IPS-18a (cell line): Measurements from ENCODE around the gene IBA57.

ENCODE experiments used
- H3K27ac ChIP-seq: one replicate; pipeline ENCODE4 v1.5.1; 2013; ENCODE audit warnings: low read length
- H3K27me3 ChIP-seq: one replicate; pipeline ENCODE4 v1.6.1; 2013; ENCODE audit warnings: mild to moderate bottlenecking, low read length; ENCODE audit not compliant: control insufficient read depth, insufficient read depth
- H3K36me3 ChIP-seq: one replicate; pipeline ENCODE4 v1.6.1; 2013; ENCODE audit warnings: low read depth, low read length; ENCODE audit not compliant: control insufficient read depth
- H3K4me1 ChIP-seq: one replicate; pipeline ENCODE4 v1.6.1; 2013; ENCODE audit warnings: low read depth, low read length; ENCODE audit not compliant: control insufficient read depth
- H3K4me3 ChIP-seq: one replicate; pipeline ENCODE4 v1.5.1; 2013; ENCODE audit warnings: low read length
- H3K9ac ChIP-seq: one replicate; pipeline ENCODE4 v1.6.1; 2013; ENCODE audit warnings: mild to moderate bottlenecking, low read length, moderate library complexity
- H3K9me3 ChIP-seq: one replicate; pipeline ENCODE4 v1.6.1; 2013; ENCODE audit warnings: low read depth, low read length; ENCODE audit not compliant: control insufficient read depth

IBA57 gene

DNA sequence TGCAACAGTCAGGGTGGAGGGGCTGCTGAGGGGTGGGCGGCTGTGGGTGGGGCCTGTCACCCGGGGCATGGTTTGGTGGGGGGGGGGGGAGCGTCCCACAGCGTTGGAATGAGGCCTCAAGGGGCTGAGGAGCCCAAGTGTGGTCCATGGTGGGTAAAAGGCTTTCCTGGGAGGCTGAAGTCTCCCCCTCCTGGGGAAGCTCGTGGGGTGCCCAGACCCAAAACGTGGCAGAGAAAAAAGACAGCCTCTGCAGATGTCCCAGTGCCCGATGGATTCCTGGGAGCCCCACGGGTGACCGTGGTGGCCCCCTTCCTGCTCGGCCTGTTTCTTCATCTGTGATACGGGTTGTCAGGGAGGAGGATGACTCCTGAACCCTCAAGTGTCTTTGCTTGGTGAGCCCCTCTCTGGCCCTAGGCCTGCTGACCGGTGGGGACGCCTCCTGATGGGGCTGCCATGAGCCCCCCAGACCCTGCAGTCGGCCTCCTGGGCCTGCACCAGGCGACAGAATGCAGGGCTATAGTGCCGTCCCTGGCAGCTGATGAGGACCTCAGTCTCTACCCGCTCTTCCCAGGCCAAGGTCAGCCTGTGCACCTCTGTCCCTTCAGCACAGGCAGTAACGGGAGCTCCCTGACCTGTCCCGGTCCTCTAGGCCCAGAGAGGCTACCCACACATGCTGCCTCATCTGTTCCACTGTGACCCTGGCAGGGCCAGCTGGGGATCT, 43.4 kb downstream of the IBA57 start:
- Histone ChIP-seq H3K27me3 (peaks cover 12% of the 10 kb centered on the region), H3K4me3 (no peak overlapping the region), H3K36me3 (no peaks in the 10 kb centered on the region), H3K27ac (no peak overlapping the region), H3K9me3 (no peaks in the 10 kb centered on the region), H3K9ac (no peak overlapping the region), H3K4me1 (peaks cover 7% of the 10 kb centered on the region)

DNA sequence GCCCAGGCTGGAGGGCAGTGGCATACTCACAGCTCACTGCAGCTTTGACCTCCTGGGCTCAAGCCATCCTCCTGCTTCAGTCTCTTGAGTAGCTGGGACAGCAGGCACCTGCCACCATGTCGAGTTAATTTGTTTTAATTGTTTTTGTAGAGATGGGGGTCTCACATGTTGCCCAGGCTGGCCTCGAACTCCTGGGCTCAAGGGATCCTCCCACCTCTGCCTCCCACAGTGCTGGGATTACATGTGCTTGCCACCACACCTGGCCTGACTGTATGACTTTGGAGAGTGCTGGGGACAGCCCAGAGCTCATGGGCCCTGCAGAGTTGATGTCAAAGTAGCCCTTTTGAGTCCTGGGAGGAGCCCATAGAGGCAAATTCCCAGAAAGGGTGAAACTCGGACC, 44.1 kb downstream of the IBA57 start:
- Histone ChIP-seq H3K4me3 (no peak overlapping the region), H3K36me3 (no peaks in the 10 kb centered on the region), H3K4me1 (peaks cover 7% of the 10 kb centered on the region), H3K27ac (no peak overlapping the region), H3K27me3 (peaks cover 7% of the 10 kb centered on the region), H3K9me3 (no peaks in the 10 kb centered on the region), H3K9ac (no peak overlapping the region)

DNA sequence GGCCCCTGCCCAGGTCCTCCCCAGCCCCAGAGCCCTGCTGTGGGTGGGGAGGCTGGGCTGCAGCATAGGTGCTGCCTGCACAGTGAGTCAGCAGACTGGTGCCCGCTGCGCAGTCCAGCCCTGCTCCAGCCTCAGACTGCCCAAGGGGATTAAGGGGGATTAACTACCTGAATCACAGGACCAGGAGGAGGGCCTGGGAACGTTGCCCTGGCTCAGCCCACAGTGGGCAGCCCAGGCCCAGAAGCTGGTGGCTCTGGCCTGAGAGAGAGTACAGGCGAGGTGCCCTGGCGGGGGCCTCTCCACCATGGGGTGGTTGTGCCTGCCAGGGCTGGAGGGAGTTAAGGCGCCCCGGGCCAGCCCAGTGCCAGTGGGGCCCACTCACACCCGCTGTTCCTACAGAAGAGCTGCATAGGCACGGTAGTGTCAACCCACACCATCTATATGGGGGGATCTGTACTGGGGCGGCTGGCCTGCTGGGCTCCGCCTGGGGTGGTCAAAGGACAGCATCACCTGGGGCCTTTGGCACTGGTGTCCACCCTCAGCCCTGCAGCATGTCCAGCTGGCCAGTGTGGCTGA, 44.6 kb downstream of the IBA57 start:
- H3K9me3 ChIP-seq: no peaks in the 10 kb centered on the region
- H3K9ac ChIP-seq: no peak overlapping the region
- H3K36me3 ChIP-seq: no peaks in the 10 kb centered on the region
- peaks cover 7% of the 10 kb centered on the region for H3K4me1 ChIP-seq
- no peak overlapping the region for H3K4me3 ChIP-seq
- peaks cover 2% of the 10 kb centered on the region for H3K27me3 ChIP-seq
- H3K27ac ChIP-seq: no peak overlapping the region

DNA sequence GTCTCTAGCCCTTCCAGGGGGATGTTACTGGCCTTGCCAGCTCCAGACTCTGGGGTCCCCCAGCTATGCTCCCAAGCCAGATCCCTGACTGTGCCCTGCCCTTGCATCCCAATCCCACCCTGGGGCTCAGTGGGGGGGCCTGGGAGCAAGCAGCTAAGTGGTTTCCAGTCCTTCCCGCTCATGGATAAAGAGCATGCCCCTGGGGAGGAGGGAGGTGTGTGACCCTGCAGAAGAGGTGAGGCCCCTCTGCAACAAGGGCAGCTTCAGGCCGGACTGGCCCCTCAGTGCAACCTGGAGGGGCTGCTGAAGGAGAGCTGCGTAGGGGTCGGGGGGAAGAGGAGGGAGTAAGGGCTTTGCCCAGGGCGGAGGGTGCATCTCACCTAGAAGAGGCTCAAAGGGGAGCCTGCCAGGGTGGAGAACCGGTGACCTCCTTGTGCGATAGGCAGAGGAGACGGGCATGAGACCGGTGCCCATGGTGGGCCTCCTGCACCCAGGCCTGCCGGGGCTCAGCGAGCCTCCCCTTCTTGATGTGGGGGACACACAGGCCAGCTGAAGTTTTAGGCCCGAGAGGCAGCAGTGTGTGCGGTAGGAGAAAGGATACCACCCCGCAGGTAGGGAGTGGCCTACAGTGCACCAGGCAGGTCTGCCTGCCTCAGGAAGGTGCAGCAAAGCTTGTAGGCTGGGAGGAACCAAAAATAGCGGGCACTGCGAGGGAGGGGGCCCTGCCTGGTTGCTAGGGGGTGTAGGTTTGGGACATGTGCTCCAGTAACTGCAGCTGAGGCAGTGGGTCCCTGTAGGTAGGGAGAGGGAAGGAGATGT, 45.3 kb downstream of the IBA57 start:
- Histone ChIP-seq H3K27me3 (no peaks in the 10 kb centered on the region), H3K4me1 (peaks cover 5% of the 10 kb centered on the region), H3K9ac (no peak overlapping the region), H3K9me3 (no peaks in the 10 kb centered on the region), H3K36me3 (peaks cover under 1% of the 10 kb centered on the region), H3K27ac (no peak overlapping the region), H3K4me3 (no peak overlapping the region)

DNA sequence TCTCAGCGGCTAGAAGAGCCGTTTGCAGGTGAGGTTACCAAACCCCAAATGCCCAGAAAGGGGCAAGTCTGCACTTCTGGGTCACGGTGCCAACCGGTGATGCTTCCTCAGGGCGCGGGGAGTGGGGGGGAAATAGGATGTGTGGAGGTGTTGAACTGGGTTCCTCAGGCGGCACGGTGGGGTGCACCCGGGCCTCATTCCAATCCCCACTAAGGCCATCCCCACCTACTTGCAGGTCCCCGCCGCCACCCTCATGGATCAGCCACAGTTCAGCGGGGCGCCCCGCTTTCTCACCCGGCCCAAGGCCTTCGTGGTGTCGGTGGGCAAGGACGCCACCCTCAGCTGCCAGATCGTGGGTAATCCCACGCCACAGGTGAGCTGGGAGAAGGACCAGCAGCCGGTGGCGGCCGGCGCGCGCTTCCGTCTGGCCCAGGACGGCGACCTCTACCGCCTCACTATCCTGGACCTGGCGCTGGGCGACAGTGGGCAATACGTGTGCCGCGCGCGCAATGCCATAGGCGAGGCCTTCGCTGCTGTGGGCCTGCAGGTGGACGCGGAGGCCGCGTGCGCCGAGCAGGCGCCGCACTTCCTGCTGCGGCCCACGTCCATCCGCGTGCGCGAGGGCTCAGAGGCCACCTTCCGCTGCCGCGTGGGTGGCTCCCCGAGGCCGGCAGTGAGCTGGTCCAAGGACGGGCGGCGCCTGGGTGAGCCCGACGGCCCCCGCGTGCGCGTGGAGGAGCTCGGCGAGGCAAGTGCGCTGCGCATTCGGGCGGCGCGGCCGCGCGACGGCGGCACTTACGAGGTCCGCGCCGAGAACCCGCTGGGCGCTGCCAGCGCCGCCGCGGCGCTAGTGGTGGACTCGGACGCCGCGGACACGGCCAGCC, 46.2 kb downstream of the IBA57 start:
- no peaks in the 10 kb centered on the region for H3K9me3 ChIP-seq
- no peaks in the 10 kb centered on the region for H3K27me3 ChIP-seq
- no peak overlapping the region for H3K9ac ChIP-seq
- peaks cover 8% of the 10 kb centered on the region for H3K36me3 ChIP-seq
- no peak overlapping the region for H3K27ac ChIP-seq
- H3K4me3 ChIP-seq: no peak overlapping the region
- no peaks in the 10 kb centered on the region for H3K4me1 ChIP-seq

DNA sequence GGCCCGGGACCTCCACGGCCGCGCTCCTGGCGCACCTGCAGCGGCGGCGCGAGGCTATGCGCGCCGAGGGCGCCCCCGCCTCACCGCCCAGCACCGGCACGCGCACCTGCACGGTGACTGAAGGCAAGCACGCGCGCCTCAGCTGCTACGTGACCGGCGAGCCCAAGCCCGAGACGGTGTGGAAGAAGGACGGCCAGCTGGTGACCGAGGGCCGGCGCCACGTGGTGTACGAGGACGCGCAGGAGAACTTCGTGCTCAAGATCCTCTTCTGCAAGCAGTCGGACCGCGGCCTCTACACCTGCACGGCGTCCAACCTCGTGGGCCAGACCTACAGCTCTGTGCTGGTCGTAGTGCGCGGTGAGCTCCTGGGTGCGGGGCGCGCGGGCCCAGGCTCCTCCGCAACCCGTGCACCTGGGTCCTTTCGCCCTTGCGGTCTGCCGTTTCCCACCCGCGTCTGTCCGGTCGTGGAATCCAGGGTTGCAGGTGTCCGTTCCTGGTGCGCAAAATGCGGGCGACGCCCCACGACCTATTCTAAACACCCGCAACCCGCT, 46.9 kb downstream of the IBA57 start:
- Histone ChIP-seq H3K9ac (no peak overlapping the region), H3K4me1 (no peaks in the 10 kb centered on the region), H3K27ac (no peak overlapping the region), H3K4me3 (peak overlapping the region; percentile 64), H3K27me3 (no peaks in the 10 kb centered on the region), H3K9me3 (no peaks in the 10 kb centered on the region), H3K36me3 (peaks cover 15% of the 10 kb centered on the region)

DNA sequence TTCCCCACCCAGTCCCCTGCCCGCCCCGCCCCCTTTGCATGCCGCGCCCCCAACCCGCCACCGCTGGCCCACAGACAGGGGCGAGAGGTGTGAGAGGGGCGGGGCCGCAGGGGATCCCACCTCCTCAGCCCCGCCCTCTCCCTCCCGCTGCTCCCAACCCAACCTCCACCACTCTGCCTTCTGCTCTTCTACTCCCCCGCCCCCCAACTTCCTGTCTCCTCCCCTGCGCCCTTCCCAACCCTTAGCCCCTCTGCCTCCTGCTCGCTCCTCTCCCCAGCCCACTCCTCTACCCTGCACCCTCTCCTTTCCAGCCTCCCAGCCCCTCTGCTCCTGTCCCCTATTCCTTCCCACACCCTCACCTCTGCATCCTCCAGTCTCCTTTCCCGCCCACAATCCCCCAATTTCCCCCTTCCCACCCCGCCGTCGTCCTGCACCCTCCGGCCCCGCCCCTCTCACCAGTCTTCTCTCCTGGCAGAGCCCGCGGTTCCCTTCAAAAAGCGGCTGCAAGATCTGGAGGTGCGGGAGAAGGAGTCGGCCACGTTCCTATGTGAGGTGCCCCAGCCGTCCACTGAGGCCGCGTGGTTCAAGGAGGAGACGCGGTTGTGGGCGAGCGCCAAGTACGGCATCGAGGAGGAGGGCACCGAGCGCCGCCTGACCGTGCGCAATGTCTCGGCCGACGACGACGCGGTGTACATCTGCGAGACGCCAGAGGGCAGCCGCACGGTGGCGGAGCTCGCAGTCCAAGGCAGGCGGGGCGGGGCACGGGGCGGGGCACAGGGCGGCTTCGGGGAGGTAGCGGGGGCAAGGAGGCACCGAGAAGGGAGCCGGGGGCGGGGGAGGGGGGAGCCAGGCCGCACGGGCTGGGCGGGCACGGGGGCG, 47.6 kb downstream of the IBA57 start:
- peaks cover 17% of the 10 kb centered on the region for H3K36me3 ChIP-seq
- no peaks in the 10 kb centered on the region for H3K9me3 ChIP-seq
- no peak overlapping the region for H3K27ac ChIP-seq
- H3K9ac ChIP-seq: peak overlapping the region; percentile 57
- H3K4me1 ChIP-seq: no peaks in the 10 kb centered on the region
- peak overlapping the region; percentile 64 for H3K4me3 ChIP-seq
- no peaks in the 10 kb centered on the region for H3K27me3 ChIP-seq

DNA sequence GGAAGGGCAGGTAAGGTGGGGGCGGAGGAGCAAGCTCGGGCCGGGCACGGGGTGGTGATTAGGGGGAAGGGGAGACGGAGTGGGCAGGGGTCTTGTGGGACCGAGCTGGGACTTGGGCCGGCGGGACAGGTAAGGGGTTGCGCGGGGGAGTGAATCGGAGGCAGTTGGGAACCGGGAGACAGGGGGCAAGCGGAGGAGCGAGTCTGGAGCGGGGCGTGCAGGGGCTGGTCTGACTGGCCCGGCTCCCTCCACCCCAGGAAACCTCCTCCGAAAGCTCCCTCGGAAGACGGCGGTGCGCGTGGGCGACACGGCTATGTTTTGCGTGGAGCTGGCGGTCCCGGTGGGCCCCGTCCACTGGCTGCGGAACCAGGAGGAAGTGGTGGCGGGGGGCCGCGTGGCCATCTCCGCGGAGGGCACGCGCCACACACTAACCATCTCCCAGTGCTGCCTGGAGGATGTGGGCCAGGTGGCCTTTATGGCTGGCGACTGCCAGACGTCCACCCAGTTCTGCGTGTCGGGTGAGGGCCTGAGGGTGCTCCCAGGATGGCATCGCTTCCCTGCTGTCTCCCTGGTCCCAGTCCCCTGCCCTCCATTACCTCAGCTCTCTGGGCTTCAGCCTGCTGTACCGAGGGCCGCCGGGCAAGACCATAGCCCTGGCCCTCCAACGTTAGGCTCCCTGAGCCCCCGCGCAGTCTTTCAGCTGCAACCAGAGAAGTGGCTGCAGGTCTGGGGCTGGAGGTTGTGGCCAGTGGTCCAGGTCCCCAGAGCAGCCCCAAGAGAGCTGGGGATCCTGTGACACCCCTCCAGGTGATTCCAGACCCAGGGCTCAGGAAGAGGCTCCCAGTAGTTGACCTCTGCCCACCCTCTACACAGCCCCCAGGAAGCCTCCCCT, 48.6 kb downstream of the IBA57 start:
- no peak overlapping the region for H3K27ac ChIP-seq
- H3K36me3 ChIP-seq: peaks cover 27% of the 10 kb centered on the region
- H3K9ac ChIP-seq: peak overlapping the region; percentile 22
- no peaks in the 10 kb centered on the region for H3K27me3 ChIP-seq
- no peaks in the 10 kb centered on the region for H3K9me3 ChIP-seq
- no peaks in the 10 kb centered on the region for H3K4me1 ChIP-seq
- H3K4me3 ChIP-seq: peak overlapping the region; percentile 61

DNA sequence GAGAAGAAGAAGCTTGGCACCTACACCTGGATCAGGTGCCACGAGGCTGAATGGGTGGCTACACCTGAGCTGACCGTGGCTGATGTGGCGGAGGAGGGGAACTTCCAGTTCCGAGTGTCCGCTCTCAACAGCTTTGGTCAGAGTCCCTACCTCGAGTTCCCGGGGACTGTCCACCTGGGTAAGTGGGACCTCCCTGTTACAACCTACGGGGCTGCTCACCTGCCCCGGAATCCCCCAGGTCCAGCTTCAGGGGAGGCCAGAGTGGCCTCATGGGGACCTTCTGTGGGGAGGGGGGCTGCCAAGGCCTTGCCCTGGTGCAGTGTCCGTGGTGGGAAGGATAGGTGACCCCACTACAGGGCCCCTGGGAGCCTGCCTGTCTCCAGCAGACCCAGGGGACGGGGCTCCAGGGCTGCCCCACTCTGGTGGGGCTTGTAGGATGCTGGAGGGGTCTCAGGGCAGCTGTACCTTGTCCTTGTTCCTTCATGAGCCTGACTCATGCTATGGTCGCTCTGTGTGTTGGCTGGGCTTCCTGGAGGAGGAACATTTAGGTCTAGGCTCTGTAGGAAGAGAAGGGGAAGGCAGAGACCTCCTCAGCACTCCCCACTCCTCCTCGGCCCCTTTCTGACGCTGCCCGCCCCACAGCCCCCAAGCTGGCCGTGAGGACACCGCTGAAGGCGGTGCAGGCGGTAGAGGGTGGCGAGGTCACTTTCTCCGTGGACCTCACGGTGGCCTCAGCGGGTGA, 49.5 kb downstream of the IBA57 start:
- peaks cover 34% of the 10 kb centered on the region for H3K36me3 ChIP-seq

More for the DNA sequence above, 49.5 kb downstream of the IBA57 start:
- no peaks in the 10 kb centered on the region for H3K4me1 ChIP-seq
- H3K9me3 ChIP-seq: no peaks in the 10 kb centered on the region
- H3K27me3 ChIP-seq: no peaks in the 10 kb centered on the region
- H3K27ac ChIP-seq: no peak overlapping the region
- no peak overlapping the region for H3K4me3 ChIP-seq
- no peak overlapping the region for H3K9ac ChIP-seq
